Ovary (tissue), 3 donors: Measurements from ENCODE around the gene NAALADL1.

ENCODE experiments used
- CTCF ChIP-seq, 3 donors: fragments of 450-650 bp in 2 of 3; fragments of 200-600 bp in 1 of 3; IDR thresholded peaks; one replicate each; pipeline versions ENCODE4 v1.5.1 to v1.8.0; 2016 to 2022; ENCODE audit warnings: antibody characterized with exemption in 3 of 3, mild to moderate bottlenecking in 1 of 3
- EP300 ChIP-seq: sonication (generic); formaldehyde crosslinking; IDR thresholded peaks from one replicate; pipeline ENCODE4 v1.6.1; 2017; ENCODE audit warnings: antibody characterized with exemption
- donor health status: DM: no; HTN: no; CAD: no.

DNA sequence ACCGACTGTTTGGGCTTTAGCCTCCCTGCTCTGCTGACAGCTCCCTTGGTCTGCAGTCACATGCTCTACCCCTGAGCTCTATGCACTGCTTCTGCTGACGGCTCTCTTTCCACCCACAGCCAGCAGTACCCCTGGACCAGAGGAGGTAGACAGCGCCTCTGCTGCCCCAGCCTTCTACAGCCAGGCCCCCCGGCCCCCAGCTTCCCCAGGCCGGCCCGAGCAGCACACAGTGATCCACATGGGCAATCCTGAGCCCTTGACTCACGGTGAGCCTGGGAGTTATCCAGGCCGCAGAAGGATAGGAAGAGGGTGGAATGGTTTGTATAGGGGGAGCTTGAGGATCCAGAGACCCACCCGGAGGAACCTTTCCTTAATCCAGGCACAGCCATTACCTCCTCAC, 28.5 kb upstream of the NAALADL1 start:
- TF ChIP-seq CTCF (IDR thresholded peaks at IDR 0.05) = no peak
- TF ChIP-seq EP300 = no peak
